Activated CD8-positive, alpha-beta T cell treated with anti-CD3 and anti-CD28 coated beads for 36 hours (primary cell): ENCODE measurements around the gene MRTFB. TPM values are rescaled to one million over a fixed set of nuclear protein-coding genes. Genes with fewer than 3 reads are reported as not detected.

Source experiments
- ATAC-seq: fragments of 200-7000 bp; cut with Tn5 transposase; one replicate; pipeline ENCODE4 v1.10.0; 2021; ENCODE audit warnings: mild to moderate bottlenecking, moderate library complexity
- CTCF ChIA-PET: fragments of 350-600 bp; sonication (Branson Sonifier 250); formaldehyde crosslinking; loops from one replicate; lab custom pipeline; 2021; ENCODE audit warnings: antibody characterized with exemption; lab: Charles Lee
- POLR2A ChIA-PET: fragments of 350-600 bp; sonication (Branson Sonifier 250); formaldehyde crosslinking; loops from one replicate; lab custom pipeline; 2021; ENCODE audit warnings: antibody characterized with exemption; lab: Charles Lee
- DNase-seq: peaks from one replicate; pipeline ENCODE4 v3.0.0-alpha.2; 2020
- H3K27ac Mint-ChIP-seq: one replicate; pipeline ENCODE4 v1.8.0; 2021; ENCODE audit warnings: mild to moderate bottlenecking, mixed read lengths
- H3K27me3 Mint-ChIP-seq: one replicate; pipeline ENCODE4 v1.8.0; 2021; ENCODE audit warnings: mixed read lengths
- H3K36me3 Mint-ChIP-seq: one replicate; pipeline ENCODE4 v1.8.0; 2021; ENCODE audit warnings: low read depth, mixed read lengths
- H3K4me1 Mint-ChIP-seq: one replicate; pipeline ENCODE4 v1.8.0; 2021; ENCODE audit warnings: low read depth, mixed read lengths
- H3K4me3 Mint-ChIP-seq: one replicate; pipeline ENCODE4 v1.8.0; 2021; ENCODE audit warnings: mild to moderate bottlenecking, moderate library complexity, mixed read lengths
- H3K9me3 Mint-ChIP-seq: one replicate; pipeline ENCODE4 v1.8.0; 2021; ENCODE audit warnings: mixed read lengths
- intact Hi-C: fragments of 100-400 bp; cut with micrococcal nuclease; formaldehyde crosslinking; loops from one replicate; pipeline ENCODE4 v1.10.0; 2022
- total RNA-seq, 2 experiments: library from RNA; stranded (reverse); gene quantifications; one replicate each; pipeline ENCODE4 v1.2.3, GENCODE V29; 2021
- TF ChIP-seq, protein P1 (sequence below): fragments of 200-600 bp; IDR thresholded peaks from one replicate; pipeline ENCODE4 v1.8.0; 2022; ENCODE audit warnings: antibody characterized with exemption, mild to moderate bottlenecking

The MRTFB gene
- total RNA-seq, 2 experiments from 2014 or later, result 10.3 to 12.0 TPM

DNA sequence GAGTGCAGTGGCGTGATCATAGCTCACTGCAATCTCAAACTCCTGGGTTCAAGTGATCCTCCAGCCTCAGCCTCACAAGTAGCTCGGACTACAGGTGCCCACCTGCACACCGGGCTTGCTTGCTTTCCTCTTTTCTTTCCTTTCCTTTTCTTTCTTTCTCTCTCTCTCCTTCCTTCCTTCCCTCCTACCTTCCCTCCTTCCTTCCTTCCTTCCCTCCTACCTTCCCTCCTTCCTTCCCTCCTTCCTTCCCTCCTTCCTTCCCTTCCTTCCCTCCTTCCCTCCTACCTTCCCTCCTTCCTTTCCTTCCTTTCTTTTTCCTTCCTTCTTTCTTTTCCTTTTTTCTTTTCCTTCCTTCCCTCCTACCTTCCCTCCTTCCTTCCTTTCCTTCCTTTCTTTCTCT, 225.5 kb downstream of the MRTFB start:
- peaks cover 5% of the 10 kb centered on the region for H3K27me3 Mint-ChIP-seq
- intact Hi-C loops, result no loop called here
- POLR2A ChIA-PET, result no interaction called here
- ATAC-seq (no peak), DNase-seq (no peak)
- no peaks in the 10 kb centered on the region for H3K36me3 Mint-ChIP-seq
- TF ChIP-seq, protein P1, sequence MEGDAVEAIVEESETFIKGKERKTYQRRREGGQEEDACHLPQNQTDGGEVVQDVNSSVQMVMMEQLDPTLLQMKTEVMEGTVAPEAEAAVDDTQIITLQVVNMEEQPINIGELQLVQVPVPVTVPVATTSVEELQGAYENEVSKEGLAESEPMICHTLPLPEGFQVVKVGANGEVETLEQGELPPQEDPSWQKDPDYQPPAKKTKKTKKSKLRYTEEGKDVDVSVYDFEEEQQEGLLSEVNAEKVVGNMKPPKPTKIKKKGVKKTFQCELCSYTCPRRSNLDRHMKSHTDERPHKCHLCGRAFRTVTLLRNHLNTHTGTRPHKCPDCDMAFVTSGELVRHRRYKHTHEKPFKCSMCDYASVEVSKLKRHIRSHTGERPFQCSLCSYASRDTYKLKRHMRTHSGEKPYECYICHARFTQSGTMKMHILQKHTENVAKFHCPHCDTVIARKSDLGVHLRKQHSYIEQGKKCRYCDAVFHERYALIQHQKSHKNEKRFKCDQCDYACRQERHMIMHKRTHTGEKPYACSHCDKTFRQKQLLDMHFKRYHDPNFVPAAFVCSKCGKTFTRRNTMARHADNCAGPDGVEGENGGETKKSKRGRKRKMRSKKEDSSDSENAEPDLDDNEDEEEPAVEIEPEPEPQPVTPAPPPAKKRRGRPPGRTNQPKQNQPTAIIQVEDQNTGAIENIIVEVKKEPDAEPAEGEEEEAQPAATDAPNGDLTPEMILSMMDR, result no peak
- CTCF ChIA-PET, result interaction anchor here (1.4 kb wide), 1 partner anchor 373 kb away, joined by 4 read pairs; no protein-coding TSS in a partner anchor
- H3K9me3 Mint-ChIP-seq, result no peaks in the 10 kb centered on the region
- H3K27ac Mint-ChIP-seq, result no peak overlapping the region
- no peak overlapping the region for H3K4me3 Mint-ChIP-seq
- peaks cover 8% of the 10 kb centered on the region for H3K4me1 Mint-ChIP-seq

- DNase-seq, result no peak
- POLR2A ChIA-PET, result no interaction called here
- peaks cover 11% of the 10 kb centered on the region for H3K4me1 Mint-ChIP-seq
Observed at GRCh38 chr16:14298374-14299122, 227.4 kb downstream of the MRTFB start.

GRCh38 chr16:14300705-14301168, 229.6 kb downstream of the MRTFB start:
- Mint-ChIP-seq H3K36me3 (no peaks in the 10 kb centered on the region), H3K27me3 (peaks cover 8% of the 10 kb centered on the region), H3K9me3 (no peaks in the 10 kb centered on the region), H3K4me1 (peaks cover 11% of the 10 kb centered on the region), H3K27ac (peak overlapping the region; percentile 27), H3K4me3 (peak overlapping the region; percentile 66)
- POLR2A ChIA-PET, result interaction anchor here (0.9 to 1.1 kb wide), 3 partner anchors 231 to 381 kb away, joined by 3 read pairs; partner anchors contain the start of gene ERCC4
- TF ChIP-seq, protein P1, result peak; percentile 58
- intact Hi-C loops, result no loop called here
- ATAC-seq (peak; percentile 68), DNase-seq (peak; percentile 69)
- CTCF ChIA-PET, result interaction anchor here (0.9 to 1.4 kb wide), 4 partner anchors 12 to 158 kb away, joined by 3 to 5 read pairs (median 4); no protein-coding TSS in a partner anchor

More at GRCh38 chr16:14298374-14299122, 227.4 kb downstream of the MRTFB start:
- no peaks in the 10 kb centered on the region for H3K9me3 Mint-ChIP-seq
- no peaks in the 10 kb centered on the region for H3K36me3 Mint-ChIP-seq
- H3K4me3 Mint-ChIP-seq, result no peak overlapping the region
- no peak overlapping the region for H3K27ac Mint-ChIP-seq
- H3K27me3 Mint-ChIP-seq, result peaks cover 8% of the 10 kb centered on the region
- no peak for ATAC-seq
- CTCF ChIA-PET, result interaction anchor here (0.8 to 2.1 kb wide), 4 partner anchors 9 to 80 kb away, joined by 3 to 11 read pairs (median 4); no protein-coding TSS in a partner anchor
- intact Hi-C loops, result no loop called here
- TF ChIP-seq, protein P1, result no peak

GRCh38 chr16:14301169-14302030, 230.3 kb downstream of the MRTFB start:
- Mint-ChIP-seq H3K9me3 (no peaks in the 10 kb centered on the region), H3K27me3 (peaks cover 8% of the 10 kb centered on the region), H3K4me1 (peaks cover 11% of the 10 kb centered on the region), H3K27ac (peak overlapping the region; percentile 46), H3K4me3 (peak overlapping the region; percentile 66), H3K36me3 (no peaks in the 10 kb centered on the region)
- ChIA-PET POLR2A (interaction anchor here (0.7 to 1.1 kb wide), 4 partner anchors 12 to 382 kb away, joined by 3 read pairs; partner anchors contain the start of gene ERCC4), CTCF (interaction anchor here (0.9 to 1.4 kb wide), 4 partner anchors 12 to 158 kb away, joined by 3 to 5 read pairs (median 4); no protein-coding TSS in a partner anchor)
- TF ChIP-seq, protein P1, result no peak
- intact Hi-C loops, result no loop called here
- DNase-seq (peak; percentile 74), ATAC-seq (peak; percentile 46)
